GM23248 (cell line): ENCODE results near the gene BIRC7.

Source experiments
- EZH2 ChIP-seq: fragments of 200-600 bp; sonication (generic); IDR thresholded peaks from 2 replicates; pipeline ENCODE4 v1.6.1; 2018; ENCODE audit warnings: antibody characterized with exemption, mild to moderate bottlenecking; ENCODE audit not compliant: insufficient read depth, poor library complexity, severe bottlenecking
- EZH2phosphoT487 ChIP-seq: fragments of 200-600 bp; sonication (generic); IDR thresholded peaks from 2 replicates; pipeline ENCODE4 v1.6.1; 2018; ENCODE audit warnings: antibody characterized with exemption, moderate library complexity, mild to moderate bottlenecking, low read depth; ENCODE audit not compliant: insufficient read depth

DNA sequence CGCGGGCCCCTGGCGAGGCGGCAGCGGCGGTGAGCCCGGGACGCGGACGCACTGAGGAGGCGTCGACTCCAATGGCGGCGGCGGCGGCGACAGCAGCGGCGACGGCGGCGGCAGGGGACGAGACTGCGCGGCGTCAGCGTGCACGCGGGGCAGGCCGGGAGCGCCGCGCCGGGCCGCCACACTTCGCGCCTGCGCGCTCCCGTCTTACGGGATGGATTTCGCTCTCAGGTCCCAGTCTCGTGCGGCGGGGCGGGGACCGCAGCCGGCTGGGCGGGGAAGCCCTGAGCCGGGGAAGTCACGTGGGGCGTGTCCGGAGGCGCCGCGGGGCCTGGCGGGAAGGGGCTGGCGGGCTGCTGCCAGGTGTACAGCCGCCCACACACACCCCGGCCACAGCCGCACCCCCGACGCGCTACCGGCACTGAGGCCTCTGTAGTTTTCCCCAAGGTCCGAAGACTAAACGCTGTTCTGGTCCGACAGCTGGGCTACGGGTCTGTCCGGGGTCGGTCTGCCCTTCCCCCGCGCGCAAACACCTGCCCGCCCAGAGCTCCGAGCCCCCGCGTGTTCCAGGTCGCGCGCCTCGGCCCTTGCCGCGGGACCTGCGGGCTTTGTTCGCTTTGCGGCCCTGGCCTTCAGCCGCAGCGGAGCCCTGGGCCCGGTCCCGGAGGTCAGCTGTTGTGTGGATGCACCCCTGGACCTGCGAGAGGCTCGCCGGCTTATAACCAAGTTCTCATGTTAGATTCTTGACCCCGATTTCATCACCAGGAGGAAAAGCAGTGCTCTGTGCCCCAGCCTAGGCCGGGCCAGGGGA lies 19.5 kb upstream of the BIRC7 start, which contains the start of gene YTHDF1:
- TF ChIP-seq EZH2 (no peak), EZH2phosphoT487 (no peak)
